SKM-1 treated with dmso at 0.1 percent for 144 hours (cell line): Measurements from ENCODE around the gene EVA1C.
"Not testable (repeated sequence)": the region's sequence is repeated elsewhere in the genome, so short reads cannot be mapped to it uniquely, and the experiment has no call there.

Experiments used
- DNase-seq: peaks from one replicate; lab custom pipeline; 2025; ENCODE audit not compliant: unreplicated experiment; lab: John Stamatoyannopoulos, UW

Gene EVA1C

GRCh38 chr21:32412162-32413014 is at the start of gene EVA1C:
Gene EVA1C, plus strand, starts transcription at chr21:32412706. Its CDS starts 148 bp downstream, at chr21:32412854.
- no peak for DNase-seq

GRCh38 chr21:32364387-32364786 is 48.1 kb upstream of the EVA1C start:
- no peak for DNase-seq

- DNase-seq, result no peak
Observed at GRCh38 chr21:32364796-32365195, 47.7 kb upstream of the EVA1C start.

GRCh38 chr21:32366191-32366590 is 46.3 kb upstream of the EVA1C start:
- no peak for DNase-seq

GRCh38 chr21:32367158-32367557 is 45.3 kb upstream of the EVA1C start:
- DNase-seq, result no peak

GRCh38 chr21:32368386-32368785 is 44.1 kb upstream of the EVA1C start:
- no peak for DNase-seq

GRCh38 chr21:32368961-32369360 is 43.5 kb upstream of the EVA1C start:
- DNase-seq, result not testable (repeated sequence)

- no peak for DNase-seq
Observed at GRCh38 chr21:32370998-32371766, 41.3 kb upstream of the EVA1C start.

GRCh38 chr21:32371913-32372314 is 40.6 kb upstream of the EVA1C start:
- DNase-seq, result no peak

GRCh38 chr21:32372755-32373154 is 39.8 kb upstream of the EVA1C start:
- DNase-seq, result no peak

GRCh38 chr21:32377506-32377905 is 35.0 kb upstream of the EVA1C start:
- no peak for DNase-seq

- no peak for DNase-seq
Observed at GRCh38 chr21:32377991-32378390, 34.5 kb upstream of the EVA1C start.

GRCh38 chr21:32378956-32379355 is 33.5 kb upstream of the EVA1C start:
- no peak for DNase-seq

- no peak for DNase-seq
Observed at GRCh38 chr21:32380940-32381339, 31.6 kb upstream of the EVA1C start.

- DNase-seq, result no peak
Observed at GRCh38 chr21:32381571-32381970, 30.9 kb upstream of the EVA1C start.

- DNase-seq, result no peak
Observed at GRCh38 chr21:32382108-32382644, 30.3 kb upstream of the EVA1C start.

GRCh38 chr21:32383812-32384211 is 28.7 kb upstream of the EVA1C start:
- DNase-seq, result no peak

- no peak for DNase-seq
Observed at GRCh38 chr21:32386195-32386870, 26.2 kb upstream of the EVA1C start.

- DNase-seq, result no peak
Observed at GRCh38 chr21:32387151-32387550, 25.4 kb upstream of the EVA1C start.

GRCh38 chr21:32388306-32388705 is 24.2 kb upstream of the EVA1C start:
- DNase-seq, result no peak

- DNase-seq, result no peak
Observed at GRCh38 chr21:32389337-32390015, 23.0 kb upstream of the EVA1C start.
